Uterus (tissue), 2 donors: ENCODE measurements around the gene KDELR3.

ENCODE experiments used
- CTCF ChIP-seq, 4 experiments: fragments of 200-600 bp in 2 of 4; fragments of 450-650 bp in 2 of 4; sonication (generic) in 2 of 4; IDR thresholded peaks; one replicate each; pipeline ENCODE4 v1.5.1; 2016 to 2019; ENCODE audit warnings: antibody characterized with exemption in 4 of 4, mild to moderate bottlenecking in 2 of 4, moderate library complexity in 1 of 4
- POLR2A ChIP-seq, 2 donors: fragments of 450-650 bp; IDR thresholded peaks; one replicate each; pipeline ENCODE4 v1.6.1; 2016; ENCODE audit warnings: antibody characterized with exemption in 2 of 2, mild to moderate bottlenecking in 1 of 2, moderate library complexity in 1 of 2

- TF ChIP-seq CTCF (IDR thresholded peaks at IDR 0.05) (no peak), POLR2A (IDR thresholded peaks at IDR 0.05) (no peak)
Observed at GRCh38 chr22:38474003-38474607, 6.2 kb downstream of the KDELR3 start.
